A673 (cell line): ENCODE measurements around the gene ARTN.

Experiments
- EZH2 ChIP-seq: fragments of 200-600 bp; sonication (generic); IDR thresholded peaks from 2 replicates; pipeline ENCODE4 v1.6.1; 2017; ENCODE audit warnings: borderline replicate concordance, low read depth, mild to moderate bottlenecking, mixed read lengths, antibody characterized with exemption, low read length; ENCODE audit not compliant: poor library complexity, severe bottlenecking
- TF ChIP-seq, protein P1 (sequence below): fragments of 300-800, 200-600 bp; sonication (generic); conservative IDR thresholded peaks from 2 replicates; pipeline ENCODE4 v1.5.1; 2017; ENCODE audit warnings: low read depth, mild to moderate bottlenecking, antibody characterized with exemption, low read length, moderate library complexity, mixed read lengths

DNA sequence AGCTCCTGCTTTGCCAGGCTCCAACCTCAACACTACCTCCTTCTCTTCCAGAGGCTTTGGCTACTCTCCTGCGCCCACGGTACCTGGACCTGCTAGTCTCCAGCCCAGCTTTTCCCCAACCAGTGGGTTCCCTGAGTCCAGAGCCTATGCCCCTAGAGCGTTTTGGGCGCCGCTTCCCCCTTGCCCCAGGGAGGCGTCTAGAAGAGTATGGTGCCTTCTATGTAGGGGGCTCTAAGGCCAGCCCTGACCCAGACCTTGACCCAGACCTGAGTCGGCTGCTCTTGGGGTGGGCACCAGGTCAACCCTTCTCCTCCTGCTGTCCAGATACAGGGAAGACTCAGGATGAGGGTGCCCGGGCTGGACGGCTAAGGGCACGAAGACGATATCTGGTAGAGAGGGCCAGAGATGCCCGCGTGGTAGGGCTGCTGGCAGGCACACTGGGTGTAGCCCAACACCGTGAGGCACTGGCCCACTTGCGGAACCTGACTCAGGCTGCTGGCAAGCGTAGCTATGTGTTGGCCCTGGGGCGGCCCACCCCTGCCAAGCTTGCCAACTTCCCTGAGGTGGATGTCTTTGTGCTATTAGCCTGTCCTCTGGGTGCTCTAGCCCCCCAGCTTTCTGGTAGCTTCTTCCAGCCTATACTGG lies 37.9 kb downstream of the ARTN start:
- TF ChIP-seq, protein P1, sequence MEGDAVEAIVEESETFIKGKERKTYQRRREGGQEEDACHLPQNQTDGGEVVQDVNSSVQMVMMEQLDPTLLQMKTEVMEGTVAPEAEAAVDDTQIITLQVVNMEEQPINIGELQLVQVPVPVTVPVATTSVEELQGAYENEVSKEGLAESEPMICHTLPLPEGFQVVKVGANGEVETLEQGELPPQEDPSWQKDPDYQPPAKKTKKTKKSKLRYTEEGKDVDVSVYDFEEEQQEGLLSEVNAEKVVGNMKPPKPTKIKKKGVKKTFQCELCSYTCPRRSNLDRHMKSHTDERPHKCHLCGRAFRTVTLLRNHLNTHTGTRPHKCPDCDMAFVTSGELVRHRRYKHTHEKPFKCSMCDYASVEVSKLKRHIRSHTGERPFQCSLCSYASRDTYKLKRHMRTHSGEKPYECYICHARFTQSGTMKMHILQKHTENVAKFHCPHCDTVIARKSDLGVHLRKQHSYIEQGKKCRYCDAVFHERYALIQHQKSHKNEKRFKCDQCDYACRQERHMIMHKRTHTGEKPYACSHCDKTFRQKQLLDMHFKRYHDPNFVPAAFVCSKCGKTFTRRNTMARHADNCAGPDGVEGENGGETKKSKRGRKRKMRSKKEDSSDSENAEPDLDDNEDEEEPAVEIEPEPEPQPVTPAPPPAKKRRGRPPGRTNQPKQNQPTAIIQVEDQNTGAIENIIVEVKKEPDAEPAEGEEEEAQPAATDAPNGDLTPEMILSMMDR: no peak
- TF ChIP-seq EZH2: no peak
